ENCODE measurements around the gene C8A.

The C8A gene

GRCh38 chr1:56967355-56967754 lies 112.8 kb downstream of the C8A start:
- DNase-seq (ENCODE audit: low spot score), result no peak
